ENCODE data around the gene IRX3.

GRCh38 chr16:54284931-54285413 is 1.6 kb downstream of the IRX3 start:
- TF ChIP-seq CTCF (conservative IDR thresholded peaks at IDR 0.05 in 1 of 2, IDR thresholded peaks at IDR 0.05 in 1 of 2; ENCODE audit: low read depth in 1 of 2, low read length in 2 of 2) (no peak), EZH2 (IDR thresholded peaks at IDR 0.05; ENCODE audit: low read length, missing control alignments) (peak; percentile 74)
